H1 (cell line): Measurements from ENCODE around the gene TAF15.

Experiments
- BACH1 ChIP-seq: IDR thresholded peaks from 2 replicates; pipeline ENCODE4 v1.6.1; 2012; ENCODE audit warnings: low read length, improper control_type of control experiment
- JUN ChIP-seq: IDR thresholded peaks from 2 replicates; pipeline ENCODE4 v1.6.1; 2011; ENCODE audit warnings: low read depth, mild to moderate bottlenecking, improper control_type of control experiment, low read length
- POLR2A ChIP-seq, 2 experiments: IDR thresholded peaks; 1 replicate in 1 of 2; 2 replicates in 1 of 2; pipeline ENCODE4 v1.6.1; 2011; ENCODE audit warnings: low read depth in 2 of 2, low read length in 2 of 2, mild to moderate bottlenecking in 2 of 2; ENCODE audit errors: control extremely low read depth in 1 of 2

- no peak for TF ChIP-seq POLR2A (IDR thresholded peaks at IDR 0.05; ENCODE audit: control extremely low read depth in 1 of 2, low read depth in 2 of 2, low read length in 2 of 2)
- no peak for TF ChIP-seq JUN
- no peak for TF ChIP-seq BACH1
Measured at GRCh38 chr17:35865412-35866340, 56.4 kb downstream of the TAF15 start.
